Stimulated activated naive CD4-positive, alpha-beta T cell treated with Interleukin-2 at 50 U/mL for 16 hours (primary cell): ENCODE results near the gene MCOLN1.
"Not testable (repeated sequence)": the region's sequence is repeated elsewhere in the genome, so short reads cannot be mapped to it uniquely, and the experiment has no call there.

ENCODE experiments used
- DNase-seq: peaks from one replicate; lab custom pipeline; 2025; lab: John Stamatoyannopoulos, UW

MCOLN1 gene

GRCh38 chr19:7524992-7525739 lies 2.7 kb downstream of the MCOLN1 start:
- no peak for DNase-seq

- no peak for DNase-seq
These were observed 3.9 kb downstream of the MCOLN1 start for GRCh38 chr19:7526059-7526929.

DNA sequence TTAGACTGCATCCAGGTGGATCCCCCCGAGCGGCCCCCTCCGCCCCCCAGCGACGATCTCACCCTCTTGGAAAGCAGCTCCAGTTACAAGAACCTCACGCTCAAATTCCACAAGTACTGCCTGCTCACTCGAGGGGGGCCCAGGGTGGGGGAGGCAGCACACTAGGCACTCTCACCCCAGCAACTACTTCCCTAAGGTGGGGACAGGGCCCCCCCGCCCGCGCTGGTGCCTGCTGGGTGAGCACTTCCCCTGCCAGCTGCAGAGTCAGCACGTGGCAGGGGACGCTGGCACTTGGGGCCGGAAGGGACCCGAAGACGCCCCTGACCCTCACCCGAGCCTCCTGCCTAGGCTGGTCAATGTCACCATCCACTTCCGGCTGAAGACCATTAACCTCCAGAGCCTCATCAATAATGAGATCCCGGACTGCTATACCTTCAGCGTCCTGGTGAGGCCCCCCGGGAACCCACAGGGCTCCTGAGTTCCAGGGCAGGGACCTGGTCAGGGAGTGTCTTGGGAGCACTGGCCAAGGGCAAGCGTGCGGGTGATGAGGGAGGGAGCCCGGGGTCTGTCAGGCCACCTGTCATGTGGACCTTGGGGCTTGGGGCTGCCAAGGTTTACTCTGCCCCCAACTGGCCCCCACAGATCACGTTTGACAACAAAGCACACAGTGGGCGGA lies 5.2 kb downstream of the MCOLN1 start:
- no peak for DNase-seq

GRCh38 chr19:7528192-7528519 lies 5.7 kb downstream of the MCOLN1 start:
- DNase-seq: no peak

DNA sequence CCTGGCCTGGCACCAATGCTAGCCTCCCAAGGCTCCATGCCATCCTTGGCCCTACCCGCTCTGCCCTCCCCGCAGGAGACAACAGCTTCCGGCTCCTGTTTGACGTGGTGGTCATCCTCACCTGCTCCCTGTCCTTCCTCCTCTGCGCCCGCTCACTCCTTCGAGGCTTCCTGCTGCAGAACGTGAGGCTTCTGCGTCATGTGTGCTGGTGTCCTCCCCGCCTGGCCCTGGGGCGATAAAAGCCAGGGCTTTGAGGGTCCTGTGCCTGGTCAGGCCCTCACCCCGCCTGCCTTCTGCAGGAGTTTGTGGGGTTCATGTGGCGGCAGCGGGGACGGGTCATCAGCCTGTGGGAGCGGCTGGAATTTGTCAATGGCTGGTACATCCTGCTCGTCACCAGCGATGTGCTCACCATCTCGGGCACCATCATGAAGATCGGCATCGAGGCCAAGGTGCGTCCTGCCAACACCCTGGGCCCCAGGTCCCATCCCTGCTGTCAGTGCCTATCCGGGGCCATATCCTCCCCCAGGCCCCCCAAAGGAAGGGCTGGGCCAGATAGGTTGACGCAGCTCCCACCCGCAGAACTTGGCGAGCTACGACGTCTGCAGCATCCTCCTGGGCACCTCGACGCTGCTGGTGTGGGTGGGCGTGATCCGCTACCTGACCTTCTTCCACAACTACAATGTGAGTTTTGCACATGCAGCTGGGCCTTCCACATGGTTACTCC lies 6.3 kb downstream of the MCOLN1 start:
- DNase-seq: no peak

- DNase-seq: no peak
These were observed 6.8 kb downstream of the MCOLN1 start for GRCh38 chr19:7529246-7529600.

DNA sequence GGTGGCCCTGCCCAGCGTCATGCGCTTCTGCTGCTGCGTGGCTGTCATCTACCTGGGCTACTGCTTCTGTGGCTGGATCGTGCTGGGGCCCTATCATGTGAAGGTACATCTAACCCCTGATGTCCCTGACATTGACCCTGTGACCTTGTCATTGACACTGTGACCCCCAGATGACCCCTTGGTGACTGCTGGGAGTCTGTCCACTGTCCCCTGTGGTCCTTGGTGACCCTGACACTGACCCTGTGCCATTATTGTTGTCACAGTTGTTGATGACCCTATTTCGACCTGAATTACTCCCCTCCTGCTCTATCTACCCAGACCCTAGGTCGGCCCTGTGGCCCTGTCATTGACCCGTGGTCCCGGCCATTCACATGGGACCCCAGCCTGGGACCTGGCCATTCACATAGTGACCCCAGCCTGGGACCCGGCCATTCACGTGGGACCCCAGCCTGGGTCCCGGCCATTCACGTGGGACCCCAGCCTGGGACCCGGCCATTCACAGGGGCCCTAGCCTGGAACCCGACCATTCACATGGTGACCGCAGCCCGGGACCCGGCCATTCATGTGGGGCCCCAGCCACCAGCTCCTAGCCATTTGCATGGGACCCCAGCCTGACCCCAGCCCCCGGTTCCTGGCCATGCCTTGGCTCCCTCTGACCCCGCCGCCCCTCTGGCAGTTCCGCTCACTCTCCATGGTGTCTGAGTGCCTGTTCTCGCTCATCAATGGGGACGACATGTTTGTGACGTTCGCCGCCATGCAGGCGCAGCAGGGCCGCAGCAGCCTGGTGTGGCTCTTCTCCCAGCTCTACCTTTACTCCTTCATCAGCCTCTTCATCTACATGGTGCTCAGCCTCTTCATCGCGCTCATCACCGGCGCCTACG lies 7.4 kb downstream of the MCOLN1 start:
- no peak for DNase-seq

DNA sequence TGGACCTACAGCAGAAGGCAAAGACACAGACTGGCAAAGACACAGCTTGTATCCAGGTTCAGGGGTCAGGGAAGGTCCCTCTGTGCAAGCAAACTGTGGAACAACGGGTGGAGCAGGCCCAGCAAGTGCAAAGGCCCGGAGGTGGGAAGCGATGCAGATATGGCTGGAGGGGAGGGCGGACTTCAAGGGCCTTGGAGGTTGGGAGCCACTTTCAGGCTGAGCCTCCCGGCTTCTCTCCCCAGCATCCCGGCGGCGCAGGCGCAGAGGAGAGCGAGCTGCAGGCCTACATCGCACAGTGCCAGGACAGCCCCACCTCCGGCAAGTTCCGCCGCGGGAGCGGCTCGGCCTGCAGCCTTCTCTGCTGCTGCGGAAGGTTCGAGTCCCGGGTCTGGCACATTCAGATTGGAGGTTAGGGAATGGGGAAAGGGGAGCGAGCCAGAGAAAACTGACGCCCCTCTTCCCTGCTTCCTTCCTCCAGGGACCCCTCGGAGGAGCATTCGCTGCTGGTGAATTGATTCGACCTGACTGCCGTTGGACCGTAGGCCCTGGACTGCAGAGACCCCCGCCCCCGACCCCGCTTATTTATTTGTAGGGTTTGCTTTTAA lies 11.0 kb downstream of the MCOLN1 start:
- DNase-seq: no peak

- DNase-seq: peak; percentile 90
These were observed 11.6 kb downstream of the MCOLN1 start for GRCh38 chr19:7533925-7534480.

DNA sequence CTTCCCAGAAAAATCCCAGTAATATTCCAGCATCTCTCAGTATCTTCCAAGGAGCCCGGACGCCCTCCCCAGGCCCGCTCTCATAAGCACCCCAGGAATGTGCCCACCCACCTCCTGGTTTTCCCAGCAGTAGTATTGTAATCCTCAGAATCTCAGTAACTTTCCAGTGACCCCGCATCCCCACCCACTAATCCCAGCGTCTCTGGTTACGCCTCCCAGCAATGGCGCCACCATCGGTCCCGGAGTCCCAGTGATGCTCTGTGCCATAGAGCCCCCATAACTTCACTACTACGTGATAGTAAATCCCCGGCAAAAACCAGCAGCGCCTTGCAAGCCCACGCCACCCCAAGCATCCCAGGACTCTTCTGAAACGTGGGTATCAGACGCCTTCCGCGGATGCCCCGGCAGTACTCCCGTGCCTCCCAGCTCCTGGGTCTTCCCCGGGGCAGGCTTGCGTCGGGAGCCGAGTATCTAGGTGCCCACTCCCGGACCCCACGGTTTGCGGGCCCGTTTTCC lies 12.2 kb downstream of the MCOLN1 start:
- peak; percentile 41 for DNase-seq

DNA sequence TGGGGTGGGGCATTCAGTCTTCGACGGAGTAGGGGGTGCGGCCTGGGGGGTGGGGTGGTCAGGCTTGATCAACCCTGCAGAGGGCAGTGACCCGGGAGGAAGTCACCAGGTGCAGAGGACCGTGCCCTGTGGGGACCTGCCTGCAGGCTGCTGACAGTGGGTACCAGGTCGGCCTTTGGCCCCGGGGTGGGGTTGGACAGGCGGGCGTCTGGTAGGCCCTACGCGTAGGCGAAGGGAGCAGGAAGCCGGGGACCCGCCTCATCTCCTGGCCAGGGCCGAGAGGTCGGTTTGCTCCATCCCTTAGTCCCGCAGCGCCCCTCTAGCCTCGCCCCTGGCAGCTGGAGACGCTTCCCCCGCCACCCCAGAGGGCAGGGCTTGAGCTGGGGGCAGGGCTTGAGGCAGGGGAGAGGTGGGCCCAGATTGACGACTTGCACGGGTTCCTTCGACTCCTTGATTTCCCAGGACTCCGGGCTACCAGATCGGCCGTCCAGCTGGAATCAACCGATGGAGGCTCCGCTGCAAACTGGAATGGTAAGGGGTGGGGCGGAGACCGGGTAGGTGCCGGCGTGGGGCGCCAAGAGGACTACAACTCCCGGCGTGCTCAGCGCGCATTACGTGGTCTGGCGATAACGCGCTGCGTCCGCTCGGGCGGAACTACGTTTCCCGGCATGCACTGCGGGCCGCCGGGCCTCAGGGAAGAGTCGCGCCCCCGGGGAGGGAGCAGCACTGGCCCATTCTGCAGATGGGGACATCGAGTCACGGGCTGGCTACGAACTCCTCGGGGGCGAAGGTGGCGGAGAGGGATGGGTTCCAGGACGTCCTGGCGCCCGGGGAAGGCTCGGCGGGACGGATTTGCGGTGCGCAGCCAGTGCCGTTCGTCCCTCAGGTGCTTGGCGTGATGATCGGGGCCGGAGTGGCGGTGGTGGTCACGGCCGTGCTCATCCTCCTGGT lies 12.9 kb downstream of the MCOLN1 start, which contains the start of gene PNPLA6:
PNPLA6 (plus strand) TSS at position 671 of the 951 bp plus-strand sequence; CDS start at position 743, 72 bp downstream.
- DNase-seq: peak; percentile 91

DNA sequence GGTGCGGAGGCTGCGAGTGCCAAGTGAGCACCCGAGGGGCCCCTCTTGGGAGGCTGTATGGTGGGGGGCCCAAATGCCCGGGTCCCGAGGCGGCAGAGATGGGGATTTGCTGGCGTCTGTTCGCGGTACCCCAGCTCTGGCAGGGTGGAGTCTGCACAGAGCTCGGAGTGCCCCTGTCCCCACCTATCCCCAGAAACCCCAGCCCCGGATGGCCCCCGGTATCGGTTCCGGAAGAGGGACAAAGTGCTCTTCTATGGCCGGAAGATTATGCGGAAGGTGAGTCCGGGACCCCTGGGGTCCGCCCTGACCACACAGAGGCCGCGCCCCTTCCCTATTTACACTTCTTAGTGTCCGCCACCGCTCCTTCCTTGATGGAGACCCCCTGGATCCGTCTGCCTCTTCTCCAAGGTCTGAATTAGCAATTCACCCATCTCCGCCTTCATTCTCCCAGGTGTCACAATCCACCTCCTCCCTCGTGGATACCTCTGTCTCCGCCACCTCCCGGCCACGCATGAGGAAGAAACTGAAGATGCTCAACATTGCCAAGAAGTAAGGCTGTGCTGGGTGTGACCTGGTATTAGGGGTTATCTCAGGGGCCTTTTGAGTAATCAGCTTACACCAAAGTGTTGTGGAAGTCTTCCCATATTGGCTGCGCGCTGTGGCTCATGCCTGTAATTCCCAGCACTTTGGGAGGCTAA lies 13.7 kb downstream of the MCOLN1 start:
- DNase-seq: no peak

- DNase-seq: not testable (repeated sequence)
These were observed 16.6 kb downstream of the MCOLN1 start for GRCh38 chr19:7538990-7539389.

- DNase-seq: no peak
These were observed 17.5 kb downstream of the MCOLN1 start for GRCh38 chr19:7539827-7540425.

GRCh38 chr19:7540761-7541474 lies 18.5 kb downstream of the MCOLN1 start:
- DNase-seq: no peak

DNA sequence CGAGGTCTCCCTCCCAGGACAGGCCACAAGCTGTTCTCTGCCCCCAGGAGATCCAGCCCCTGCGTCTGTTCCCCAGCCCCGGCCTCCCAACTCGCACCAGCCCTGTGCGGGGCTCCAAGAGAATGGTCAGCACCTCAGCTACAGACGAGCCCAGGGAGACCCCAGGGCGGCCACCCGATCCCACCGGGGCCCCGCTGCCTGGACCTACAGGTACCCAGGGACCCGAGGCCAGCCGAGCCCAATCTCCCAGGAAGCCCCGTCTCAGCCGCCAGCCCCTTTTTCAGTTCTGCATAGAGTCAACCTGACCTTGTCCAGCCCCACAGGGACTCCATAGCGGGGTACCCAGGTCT lies 19.0 kb downstream of the MCOLN1 start:
- DNase-seq: no peak

GRCh38 chr19:7541828-7542443 lies 19.5 kb downstream of the MCOLN1 start:
- no peak for DNase-seq
